ENCODE measurements around the gene LPP.

DNA sequence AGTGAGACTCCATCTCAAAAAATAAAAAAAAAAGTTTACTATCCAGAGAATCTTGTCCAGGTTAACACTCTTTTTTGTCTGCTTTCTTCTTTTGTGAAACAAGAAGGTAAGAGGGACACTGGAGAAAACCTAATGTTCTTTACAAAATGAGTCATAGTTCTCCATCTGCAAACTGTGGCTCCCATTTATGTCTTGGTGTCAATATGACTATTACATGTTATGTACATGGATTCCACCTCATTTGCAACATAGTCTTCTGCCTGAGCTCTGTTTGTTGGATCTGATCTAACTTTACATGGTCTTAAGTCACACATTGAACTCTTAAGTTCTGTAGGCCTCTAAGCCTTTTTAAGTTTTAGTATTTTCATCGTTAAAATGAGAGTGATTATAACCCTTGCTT, 596.7 kb downstream of the LPP start:
- TF ChIP-seq POLR2A (IDR thresholded peaks at IDR 0.05; ENCODE audit: low read depth), result no peak
- TF ChIP-seq, protein P1, sequence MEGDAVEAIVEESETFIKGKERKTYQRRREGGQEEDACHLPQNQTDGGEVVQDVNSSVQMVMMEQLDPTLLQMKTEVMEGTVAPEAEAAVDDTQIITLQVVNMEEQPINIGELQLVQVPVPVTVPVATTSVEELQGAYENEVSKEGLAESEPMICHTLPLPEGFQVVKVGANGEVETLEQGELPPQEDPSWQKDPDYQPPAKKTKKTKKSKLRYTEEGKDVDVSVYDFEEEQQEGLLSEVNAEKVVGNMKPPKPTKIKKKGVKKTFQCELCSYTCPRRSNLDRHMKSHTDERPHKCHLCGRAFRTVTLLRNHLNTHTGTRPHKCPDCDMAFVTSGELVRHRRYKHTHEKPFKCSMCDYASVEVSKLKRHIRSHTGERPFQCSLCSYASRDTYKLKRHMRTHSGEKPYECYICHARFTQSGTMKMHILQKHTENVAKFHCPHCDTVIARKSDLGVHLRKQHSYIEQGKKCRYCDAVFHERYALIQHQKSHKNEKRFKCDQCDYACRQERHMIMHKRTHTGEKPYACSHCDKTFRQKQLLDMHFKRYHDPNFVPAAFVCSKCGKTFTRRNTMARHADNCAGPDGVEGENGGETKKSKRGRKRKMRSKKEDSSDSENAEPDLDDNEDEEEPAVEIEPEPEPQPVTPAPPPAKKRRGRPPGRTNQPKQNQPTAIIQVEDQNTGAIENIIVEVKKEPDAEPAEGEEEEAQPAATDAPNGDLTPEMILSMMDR (IDR thresholded peaks at IDR 0.05), result no peak
- TF ChIP-seq EP300 (IDR thresholded peaks at IDR 0.05), result no peak
- TF ChIP-seq POLR2AphosphoS5 (IDR thresholded peaks at IDR 0.05), result no peak
